Mesenteric fat pad (tissue), 1 donor: Measurements from ENCODE around the gene BOK. TPM values are rescaled to one million over a fixed set of nuclear protein-coding genes. Genes with fewer than 3 reads are reported as not detected.
"Not testable (repeated sequence)": the region's sequence is repeated elsewhere in the genome, so short reads cannot be mapped to it uniquely, and the experiment has no call there.

Experiments
- DNase-seq: peaks from one replicate; pipeline ENCODE4 v3.0.0-alpha.2; 2020; ENCODE audit warnings: low spot score
- long read RNA-seq: library from polyadenylated mRNA; unstranded; transcript quantifications from one replicate; pipeline ENCODE4 v2.0.0, GENCODE V29; 2020
- total RNA-seq: library from RNA; stranded (reverse); fragmentation: NEBNext Ultra II Directional; extraction: Animal tissue kit (Norgen Biotek cat#: 25700); gene quantifications from one replicate; pipeline ENCODE4 v1.2.1, GENCODE V29; 2021
- donor health status: DM: yes; HTN: yes; CAD: no.

The BOK gene
- total RNA-seq, result 115 TPM
- long read RNA-seq, transcript BOK-201 (5 exons, 2,657 nt), result major isoform, 42 of 290 reads
- long read RNA-seq, partial matches to known transcripts, result 88 of 290 reads
- long read RNA-seq, other reads (novel, unspliced or antisense), result 160 of 290 reads

DNA sequence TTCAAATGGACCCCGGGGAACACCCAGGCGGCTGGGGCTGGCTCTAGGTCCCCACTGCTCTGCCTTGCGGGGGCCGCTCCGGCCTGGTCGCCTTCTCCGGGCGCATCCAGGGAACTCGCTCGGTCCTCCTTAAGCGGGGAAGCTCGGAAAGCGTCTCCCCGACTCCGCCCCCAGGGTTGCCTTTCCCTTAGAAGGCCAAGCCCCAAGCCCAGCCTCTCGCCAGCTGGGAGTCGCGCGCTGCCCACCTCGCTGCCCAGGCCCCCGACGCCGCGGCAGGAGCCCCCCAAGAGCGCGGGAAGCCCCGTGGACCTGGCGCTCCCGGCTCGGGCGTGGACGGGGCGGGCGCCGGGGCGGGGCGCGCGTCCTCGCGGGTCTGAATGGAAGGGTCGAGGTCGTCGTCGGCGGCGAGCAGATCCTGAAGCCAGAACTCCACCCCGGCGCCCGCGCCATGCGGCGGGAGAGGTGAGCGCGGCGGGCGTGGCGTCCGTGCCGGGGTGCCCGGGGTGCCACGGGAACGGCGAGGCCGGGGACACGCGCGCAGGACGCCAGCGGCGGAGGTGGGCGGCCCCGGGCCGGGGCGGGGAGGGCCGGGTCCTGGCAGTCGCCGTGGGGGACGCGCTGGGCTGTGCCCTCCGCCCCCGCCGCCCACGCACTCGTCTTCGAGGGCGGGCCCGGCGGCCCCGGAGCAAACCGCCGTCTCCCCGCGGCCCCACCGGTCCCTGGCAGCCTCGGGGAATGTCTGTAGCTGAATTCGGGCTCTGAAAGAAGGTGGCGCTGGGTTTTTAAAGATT is at the start of gene BOK:
TSS of gene BOK (plus strand) at position 214 of the 791 bp plus-strand sequence. CDS start 739 bp downstream, outside the sequence.
- DNase-seq, result no peak

GRCh38 chr2:241509155-241509784 is 49.3 kb upstream of the BOK start:
- DNase-seq, result no peak

- DNase-seq, result no peak
Measured at GRCh38 chr2:241511091-241511741, 47.3 kb upstream of the BOK start.

- no peak for DNase-seq
Measured at GRCh38 chr2:241514553-241514952, 44.0 kb upstream of the BOK start.

DNA sequence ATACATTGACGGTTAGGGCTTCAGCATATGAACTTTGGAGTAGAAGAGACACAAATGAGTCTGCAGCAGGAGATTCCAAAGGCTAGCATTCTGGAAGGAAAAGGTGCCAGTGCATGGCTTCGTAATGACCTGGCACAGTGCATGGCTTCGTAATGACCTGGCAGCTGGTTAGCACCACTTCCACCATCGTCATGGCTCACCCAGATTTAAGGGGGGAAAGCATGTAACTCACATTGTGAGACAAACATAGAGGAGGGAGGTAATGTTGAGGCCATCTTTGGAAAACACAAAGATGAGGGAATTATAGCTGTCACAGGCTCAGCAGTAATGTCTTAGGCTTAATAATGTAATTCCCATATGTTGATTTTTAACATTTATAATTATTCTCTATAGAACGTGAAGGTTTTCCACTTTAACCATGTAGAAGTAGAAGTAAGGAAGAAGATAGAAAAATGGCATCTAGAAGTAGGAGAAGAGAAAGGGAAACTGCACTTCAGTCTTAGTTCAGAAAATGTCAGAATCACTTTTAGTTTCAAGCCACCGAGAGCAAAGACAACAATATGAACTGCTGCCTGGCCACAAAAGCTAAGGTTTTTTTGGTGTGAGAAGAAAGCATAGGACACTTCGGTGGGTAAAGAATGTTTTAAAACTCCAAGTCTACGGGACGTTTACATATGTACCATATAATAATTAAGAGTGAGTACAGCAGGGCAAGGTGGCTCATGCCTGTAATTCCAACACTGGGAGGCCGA is 43.4 kb upstream of the BOK start:
- DNase-seq, result no peak

- DNase-seq, result no peak
Measured at GRCh38 chr2:241516520-241516965, 42.0 kb upstream of the BOK start.

DNA sequence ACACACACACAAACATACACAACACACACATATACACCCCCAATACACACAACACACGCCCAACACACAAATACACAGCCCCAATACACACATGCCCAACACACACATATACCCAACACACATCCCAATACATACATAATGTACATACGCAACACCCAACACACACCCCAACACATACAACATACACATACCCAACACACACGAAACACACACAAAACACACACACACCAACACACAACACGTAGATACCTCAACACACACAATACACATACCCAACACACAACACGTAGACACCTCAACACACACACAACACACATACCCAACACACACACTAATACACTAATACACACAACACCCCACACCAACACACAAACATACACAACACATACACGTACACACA is 41.2 kb upstream of the BOK start:
- no peak for DNase-seq

- no peak for DNase-seq
Measured at GRCh38 chr2:241519669-241520068, 38.9 kb upstream of the BOK start.

- DNase-seq, result no peak
Measured at GRCh38 chr2:241522477-241522876, 36.1 kb upstream of the BOK start.

GRCh38 chr2:241525818-241526780 is 32.4 kb upstream of the BOK start:
- DNase-seq, result not testable (repeated sequence)

DNA sequence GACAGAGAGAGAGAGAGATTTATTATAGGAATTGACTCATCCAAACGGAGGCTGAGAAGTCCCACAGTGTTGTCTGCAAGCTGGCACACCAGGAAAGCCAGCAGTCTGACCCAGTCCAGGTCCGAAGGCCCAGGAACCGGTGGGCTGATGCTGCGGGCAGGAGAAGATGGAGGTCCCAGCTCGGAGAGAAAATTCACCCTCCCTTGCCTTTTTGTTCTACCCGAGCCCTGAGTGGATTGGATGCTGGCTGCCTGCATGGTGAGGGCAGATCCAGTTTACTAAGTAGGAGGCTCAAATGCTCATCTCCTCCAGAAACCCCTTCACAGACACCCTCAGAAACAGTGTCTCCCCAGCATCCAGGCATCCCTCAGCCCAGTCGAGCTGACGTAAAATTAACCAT is 28.0 kb upstream of the BOK start:
- no peak for DNase-seq

- DNase-seq, result no peak
Measured at GRCh38 chr2:241531161-241531722, 27.3 kb upstream of the BOK start.

GRCh38 chr2:241532168-241532567 is 26.4 kb upstream of the BOK start:
- DNase-seq, result no peak

DNA sequence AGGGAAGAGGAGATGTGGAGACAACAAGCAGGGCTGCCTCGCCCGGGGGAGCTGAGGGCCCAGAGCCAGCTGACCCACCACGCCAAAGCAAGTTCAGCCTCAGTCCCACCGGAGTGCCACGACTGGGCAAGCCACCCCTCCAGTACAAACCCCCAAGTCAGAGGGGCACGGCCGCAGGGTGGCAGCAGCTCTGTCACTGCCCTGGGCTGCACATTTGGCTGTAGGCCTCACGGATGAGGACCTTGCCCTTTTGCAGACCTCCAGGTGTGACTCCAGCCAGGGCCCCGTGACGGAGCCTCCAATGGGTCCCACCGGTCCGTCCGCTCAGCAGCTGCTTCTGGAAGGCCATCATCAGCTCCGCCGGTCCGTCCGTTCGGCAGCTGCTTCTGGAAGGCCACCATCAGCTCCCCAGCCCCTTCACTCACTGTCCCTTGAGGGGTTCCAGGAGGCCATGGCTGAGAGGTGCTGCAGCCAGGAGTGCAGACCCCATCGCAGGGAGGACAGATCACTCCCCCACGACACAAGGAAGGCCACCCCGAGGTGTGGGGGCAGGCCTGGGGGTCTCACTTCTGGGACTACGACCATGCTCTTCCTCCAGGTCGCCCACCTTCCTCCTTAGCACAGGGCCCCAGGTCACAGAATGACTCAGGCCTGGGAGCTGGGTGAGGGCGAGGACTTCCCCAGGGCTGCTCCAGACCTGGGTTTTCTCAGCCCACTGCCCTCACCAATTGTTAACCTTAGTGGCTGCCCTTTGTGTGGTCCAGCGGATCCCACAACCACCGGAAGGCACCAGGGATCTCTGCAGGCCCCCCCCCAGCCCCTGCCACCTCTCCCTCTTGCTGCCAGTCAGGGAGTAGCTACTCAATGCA is 25.6 kb upstream of the BOK start:
- no peak for DNase-seq

DNA sequence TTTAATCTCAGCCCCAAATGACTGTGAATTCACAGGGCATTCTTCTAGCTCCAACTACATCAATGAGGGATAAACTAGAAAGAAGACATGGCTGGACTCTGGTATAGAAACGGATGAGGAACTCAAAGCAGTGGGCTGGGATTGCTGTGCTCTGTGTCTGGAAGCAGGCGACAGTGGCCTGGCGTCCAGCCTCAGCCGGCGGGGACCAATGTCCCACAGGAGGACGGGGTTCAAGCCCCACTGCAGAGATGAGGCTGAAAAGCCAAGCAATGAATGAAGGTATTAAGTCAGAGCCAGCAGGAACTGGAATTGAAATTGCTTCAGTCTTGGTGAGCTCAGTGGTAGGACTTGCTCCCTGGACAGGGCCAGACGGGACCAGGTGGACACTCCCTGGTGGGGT is 24.3 kb upstream of the BOK start:
- no peak for DNase-seq

GRCh38 chr2:241534701-241535375 is 23.7 kb upstream of the BOK start:
- no peak for DNase-seq

DNA sequence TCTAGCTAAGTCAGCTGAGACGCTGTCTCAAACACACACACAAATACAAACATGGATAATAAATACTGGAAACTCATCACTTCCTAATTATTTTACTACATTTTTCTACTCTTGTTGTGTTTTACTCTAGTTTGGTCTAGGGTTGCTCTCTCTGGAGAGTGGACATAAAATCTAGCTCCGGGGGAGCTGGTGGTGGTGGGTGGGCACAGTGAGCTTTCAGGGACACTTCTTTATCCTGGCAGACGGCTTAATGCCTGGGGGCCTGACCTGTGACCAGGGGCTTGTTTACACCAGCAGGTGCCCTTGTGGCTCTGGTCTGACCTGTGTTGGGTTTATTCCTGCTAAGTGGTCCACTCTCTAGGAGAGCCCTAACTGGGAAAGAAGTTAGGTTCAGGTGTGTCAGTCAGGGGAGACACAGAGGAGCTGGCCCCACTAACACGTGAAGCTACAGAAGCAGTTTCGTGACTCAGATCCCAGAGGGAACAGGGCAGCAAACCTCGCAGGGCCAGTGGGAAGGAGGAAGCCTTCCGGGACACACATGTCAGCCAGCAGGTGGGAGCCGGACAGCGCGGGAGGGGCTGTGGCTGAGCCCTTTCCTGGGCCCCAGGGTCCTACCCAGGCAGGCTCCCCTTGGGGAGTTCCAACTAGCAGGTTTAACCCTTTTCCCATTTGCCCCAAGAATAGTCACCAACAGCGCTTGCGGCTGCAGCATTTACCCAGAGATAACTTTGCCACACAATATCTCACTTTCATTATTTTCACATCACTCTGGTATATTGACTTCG is 22.5 kb upstream of the BOK start:
- DNase-seq, result no peak
